ENCODE data around the gene PRKN.

- TF ChIP-seq CTCF (IDR thresholded peaks at IDR 0.05) (no peak), POLR2A (IDR thresholded peaks at IDR 0.05) (no peak), EP300 (IDR thresholded peaks at IDR 0.05) (no peak)
Measured at GRCh38 chr6:161631676-161632194, 1095.8 kb downstream of the PRKN start.

Data from tibial nerve (tissue), 4 donors.